Astrocyte of the cerebellum (primary cell): ENCODE results near the gene SOX15.
"Not testable (repeated sequence)": the region's sequence is repeated elsewhere in the genome, so short reads cannot be mapped to it uniquely, and the experiment has no call there.

Experiments used
- DNase-seq: peaks from one replicate; pipeline ENCODE4 v3.0.0-alpha.2; 2011; ENCODE audit warnings: low read depth
- H3K4me3 ChIP-seq: 2 replicates; pipeline ENCODE4 v1.5.1; 2011; ENCODE audit warnings: mild to moderate bottlenecking, low read depth, low read length, moderate library complexity
- CTCF ChIP-seq: IDR thresholded peaks from 2 replicates; pipeline ENCODE4 v1.5.1; 2012; ENCODE audit warnings: low read length, low read depth, moderate library complexity, mild to moderate bottlenecking; ENCODE audit errors: missing control alignments
- in situ Hi-C: cut with HindIII; loops from 2 replicates; pipeline ENCODE4 v1.10.0; 2017; ENCODE audit warnings: low sequenced_read_pairs

The SOX15 gene

GRCh38 chr17:7629939-7630571 lies 40.2 kb upstream of the SOX15 start, which contains the start of gene SHBG:
TSS of gene SHBG (plus strand) at chr17:7630135. CDS start at chr17:7630173, 38 bp downstream.
- no peak for TF ChIP-seq CTCF
- in situ Hi-C loops, result no loop called here
- no peak within 1 kb of the TSS for H3K4me3 ChIP-seq
- no peak for DNase-seq

- DNase-seq, result peak; percentile 84
Measured at GRCh38 chr17:7627250-7628121, 37.6 kb upstream of the SOX15 start, which contains the start of gene SAT2. TSS of gene SAT2 (minus strand) at chr17:7627821. CDS start at chr17:7627635, 186 bp downstream.

GRCh38 chr17:7626956-7627249 lies 37.0 kb upstream of the SOX15 start:
- TF ChIP-seq CTCF, result no peak
- peak overlapping the region; percentile 79 for H3K4me3 ChIP-seq
- no peak for DNase-seq
- in situ Hi-C loops, result no loop called here

More at GRCh38 chr17:7627250-7628121, 37.6 kb upstream of the SOX15 start, which contains the start of gene SAT2:
- no peak for TF ChIP-seq CTCF
- in situ Hi-C loops, result no loop called here
- H3K4me3 ChIP-seq, result peak within 1 kb of the TSS; percentile 79

- in situ Hi-C loops, result no loop called here
- peak overlapping the region; percentile 79 for H3K4me3 ChIP-seq
- no peak for DNase-seq
- TF ChIP-seq CTCF, result no peak
Measured at GRCh38 chr17:7626307-7626706, 36.4 kb upstream of the SOX15 start.

GRCh38 chr17:7625749-7626148 lies 35.9 kb upstream of the SOX15 start:
- in situ Hi-C loops, DNase-seq, H3K4me3 ChIP-seq: not testable (repeated sequence)

GRCh38 chr17:7623661-7624060 lies 33.8 kb upstream of the SOX15 start:
- TF ChIP-seq CTCF, result no peak
- in situ Hi-C loops, result no loop called here
- no peak overlapping the region for H3K4me3 ChIP-seq
- no peak for DNase-seq

- TF ChIP-seq CTCF, result no peak
Measured at GRCh38 chr17:7620835-7621234, 30.9 kb upstream of the SOX15 start.

More at GRCh38 chr17:7620835-7621234, 30.9 kb upstream of the SOX15 start:
- no peak for DNase-seq
- H3K4me3 ChIP-seq, result no peak overlapping the region
- in situ Hi-C loops, result no loop called here
